ENCODE results near the gene USH1C.

USH1C gene

DNA sequence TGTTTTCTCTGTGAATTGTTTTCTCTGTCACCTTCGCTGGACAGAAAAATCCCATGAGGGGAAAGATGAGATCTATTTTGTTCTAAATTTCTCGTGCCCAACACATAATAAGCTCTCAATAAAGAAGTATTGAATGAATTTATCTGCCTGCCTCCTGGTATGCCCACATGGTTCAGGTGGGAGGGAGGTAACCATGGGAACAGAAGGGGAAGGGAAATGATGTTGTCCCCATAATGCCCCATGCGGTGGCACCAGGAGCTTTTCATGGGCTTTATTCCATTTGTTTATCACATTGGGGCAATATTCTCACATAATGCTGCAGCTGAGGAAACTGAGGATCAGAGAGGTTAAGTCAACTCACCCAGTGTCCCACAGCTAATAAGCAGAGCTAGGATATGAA is 8.7 kb downstream of the USH1C start:
- TF ChIP-seq, protein P1, sequence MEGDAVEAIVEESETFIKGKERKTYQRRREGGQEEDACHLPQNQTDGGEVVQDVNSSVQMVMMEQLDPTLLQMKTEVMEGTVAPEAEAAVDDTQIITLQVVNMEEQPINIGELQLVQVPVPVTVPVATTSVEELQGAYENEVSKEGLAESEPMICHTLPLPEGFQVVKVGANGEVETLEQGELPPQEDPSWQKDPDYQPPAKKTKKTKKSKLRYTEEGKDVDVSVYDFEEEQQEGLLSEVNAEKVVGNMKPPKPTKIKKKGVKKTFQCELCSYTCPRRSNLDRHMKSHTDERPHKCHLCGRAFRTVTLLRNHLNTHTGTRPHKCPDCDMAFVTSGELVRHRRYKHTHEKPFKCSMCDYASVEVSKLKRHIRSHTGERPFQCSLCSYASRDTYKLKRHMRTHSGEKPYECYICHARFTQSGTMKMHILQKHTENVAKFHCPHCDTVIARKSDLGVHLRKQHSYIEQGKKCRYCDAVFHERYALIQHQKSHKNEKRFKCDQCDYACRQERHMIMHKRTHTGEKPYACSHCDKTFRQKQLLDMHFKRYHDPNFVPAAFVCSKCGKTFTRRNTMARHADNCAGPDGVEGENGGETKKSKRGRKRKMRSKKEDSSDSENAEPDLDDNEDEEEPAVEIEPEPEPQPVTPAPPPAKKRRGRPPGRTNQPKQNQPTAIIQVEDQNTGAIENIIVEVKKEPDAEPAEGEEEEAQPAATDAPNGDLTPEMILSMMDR (IDR thresholded peaks at IDR 0.05; ENCODE audit: poor library complexity, severe bottlenecking), result no peak
- H3K27ac ChIP-seq (ENCODE audit: poor library complexity, severe bottlenecking), result no peak overlapping the region
- H3K27me3 ChIP-seq (ENCODE audit: insufficient read depth, poor library complexity, severe bottlenecking), result peaks cover 1% of the 10 kb centered on the region
- DNase-seq (ENCODE audit: low spot score), result no peak
- ATAC-seq (ENCODE audit: low read depth), result no peak
- no peak overlapping the region for H3K4me3 ChIP-seq (ENCODE audit: severe bottlenecking)
- H3K4me1 ChIP-seq (ENCODE audit: insufficient read depth, poor library complexity, severe bottlenecking), result no peaks in the 10 kb centered on the region
- no peaks in the 10 kb centered on the region for H3K9me3 ChIP-seq (ENCODE audit: severe bottlenecking)
- H3K36me3 ChIP-seq (ENCODE audit: low read depth), result no peaks in the 10 kb centered on the region

DNA sequence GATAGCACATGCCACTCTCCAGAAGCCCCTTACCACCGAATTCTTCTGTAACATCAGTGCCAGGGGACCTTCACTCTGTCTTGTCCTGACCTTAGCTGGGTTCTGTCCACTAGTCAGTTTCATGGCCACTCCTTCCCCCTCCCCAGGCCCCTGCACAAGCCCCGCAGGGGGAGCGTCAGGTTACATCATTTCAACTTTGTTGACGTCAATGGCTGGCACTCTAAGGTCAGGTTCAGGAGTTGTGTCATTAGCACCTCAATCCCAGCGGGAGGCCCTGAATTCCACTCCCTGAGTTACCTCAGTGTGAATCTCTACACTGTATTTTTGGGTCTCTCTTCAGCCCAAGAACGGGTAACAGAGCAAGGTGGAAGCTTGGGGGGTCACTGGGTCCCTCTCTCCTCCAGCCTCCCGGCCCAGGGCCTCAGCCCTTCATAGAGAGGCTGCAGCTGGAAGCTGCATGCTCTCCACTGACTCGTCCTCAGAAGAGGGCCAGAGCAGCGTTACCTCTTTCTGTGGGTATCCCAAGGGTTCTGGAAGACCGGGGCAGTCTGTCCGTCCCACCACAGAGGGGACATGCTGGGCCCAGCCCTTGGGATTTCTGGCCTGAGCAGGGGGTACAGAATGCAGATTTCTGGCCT is 10.3 kb downstream of the USH1C start:
- Histone ChIP-seq H3K4me1 (ENCODE audit: insufficient read depth, poor library complexity, severe bottlenecking) (no peaks in the 10 kb centered on the region), H3K27me3 (ENCODE audit: insufficient read depth, poor library complexity, severe bottlenecking) (peaks cover 2% of the 10 kb centered on the region), H3K36me3 (ENCODE audit: low read depth) (no peaks in the 10 kb centered on the region), H3K9me3 (ENCODE audit: severe bottlenecking) (no peaks in the 10 kb centered on the region), H3K27ac (ENCODE audit: poor library complexity, severe bottlenecking) (no peak overlapping the region), H3K4me3 (ENCODE audit: severe bottlenecking) (no peak overlapping the region)
- no peak for DNase-seq (ENCODE audit: low spot score)
- TF ChIP-seq, protein P1 (IDR thresholded peaks at IDR 0.05; ENCODE audit: poor library complexity, severe bottlenecking), result no peak
- no peak for ATAC-seq (ENCODE audit: low read depth)

GRCh38 chr11:17533341-17533740 is 10.9 kb downstream of the USH1C start:
- Histone ChIP-seq H3K9me3 (ENCODE audit: severe bottlenecking) (no peaks in the 10 kb centered on the region), H3K4me1 (ENCODE audit: insufficient read depth, poor library complexity, severe bottlenecking) (no peaks in the 10 kb centered on the region), H3K27me3 (ENCODE audit: insufficient read depth, poor library complexity, severe bottlenecking) (peaks cover 2% of the 10 kb centered on the region), H3K27ac (ENCODE audit: poor library complexity, severe bottlenecking) (no peak overlapping the region), H3K36me3 (ENCODE audit: low read depth) (no peaks in the 10 kb centered on the region), H3K4me3 (ENCODE audit: severe bottlenecking) (no peak overlapping the region)
- ATAC-seq (ENCODE audit: low read depth) (no peak), DNase-seq (ENCODE audit: low spot score) (no peak)
- TF ChIP-seq, protein P1 (IDR thresholded peaks at IDR 0.05; ENCODE audit: poor library complexity, severe bottlenecking), result no peak

GRCh38 chr11:17532784-17533183 is 11.4 kb downstream of the USH1C start:
- Histone ChIP-seq H3K4me3 (ENCODE audit: severe bottlenecking) (no peak overlapping the region), H3K36me3 (ENCODE audit: low read depth) (no peaks in the 10 kb centered on the region), H3K9me3 (ENCODE audit: severe bottlenecking) (no peaks in the 10 kb centered on the region), H3K4me1 (ENCODE audit: insufficient read depth, poor library complexity, severe bottlenecking) (no peaks in the 10 kb centered on the region), H3K27ac (ENCODE audit: poor library complexity, severe bottlenecking) (no peak overlapping the region), H3K27me3 (ENCODE audit: insufficient read depth, poor library complexity, severe bottlenecking) (peaks cover 2% of the 10 kb centered on the region)
- no peak for ATAC-seq (ENCODE audit: low read depth)
- TF ChIP-seq, protein P1 (IDR thresholded peaks at IDR 0.05; ENCODE audit: poor library complexity, severe bottlenecking), result no peak
- DNase-seq (ENCODE audit: low spot score), result no peak

- Histone ChIP-seq H3K27me3 (ENCODE audit: insufficient read depth, poor library complexity, severe bottlenecking) (peaks cover 2% of the 10 kb centered on the region), H3K4me3 (ENCODE audit: severe bottlenecking) (no peak overlapping the region), H3K9me3 (ENCODE audit: severe bottlenecking) (no peaks in the 10 kb centered on the region), H3K36me3 (ENCODE audit: low read depth) (no peaks in the 10 kb centered on the region), H3K27ac (ENCODE audit: poor library complexity, severe bottlenecking) (no peak overlapping the region), H3K4me1 (ENCODE audit: insufficient read depth, poor library complexity, severe bottlenecking) (no peaks in the 10 kb centered on the region)
- TF ChIP-seq, protein P1 (IDR thresholded peaks at IDR 0.05; ENCODE audit: poor library complexity, severe bottlenecking), result no peak
- no peak for ATAC-seq (ENCODE audit: low read depth)
- no peak for DNase-seq (ENCODE audit: low spot score)
Measured at GRCh38 chr11:17531636-17532113, 12.5 kb downstream of the USH1C start.
